G401 (cell line): ENCODE results near the gene ZBTB21. TPM values are rescaled to one million over a fixed set of nuclear protein-coding genes. Genes with fewer than 3 reads are reported as not detected.

Experiments
- DNase-seq: peaks from one replicate; pipeline ENCODE4 v3.0.0-alpha.2; 2015; ENCODE audit warnings: low spot score
- in situ Hi-C: cut with HindIII; loops from 2 replicates; pipeline ENCODE4 v1.10.0; 2016; ENCODE audit warnings: low sequenced_read_pairs, mixed read lengths
- total RNA-seq: library from RNA; depleted of rRNA; stranded (reverse); fragments of >200 nt; shearing (Covaris generic); gene quantifications from 2 replicates; pipeline ENCODE4 v1.2.3, GENCODE V29; 2014

ZBTB21 gene
- total RNA-seq, 1 experiment from 2014 or later = 22.0 TPM

- in situ Hi-C loops = no loop called here
- no peak for DNase-seq
Observed at GRCh38 chr21:42025376-42026081, 15.4 kb upstream of the ZBTB21 start.

GRCh38 chr21:42022906-42023305 lies 12.7 kb upstream of the ZBTB21 start:
- DNase-seq = no peak
- in situ Hi-C loops = no loop called here

- in situ Hi-C loops = no loop called here
- no peak for DNase-seq
Observed at GRCh38 chr21:42022091-42022430, 11.9 kb upstream of the ZBTB21 start.

GRCh38 chr21:42021371-42022090 lies 11.4 kb upstream of the ZBTB21 start:
- in situ Hi-C loops = no loop called here
- no peak for DNase-seq

- no peak for DNase-seq
- in situ Hi-C loops = loop anchor here (5.0 kb wide), 1 partner anchor 48 kb away; no protein-coding TSS in a partner anchor
Observed at GRCh38 chr21:42019706-42020105, 9.5 kb upstream of the ZBTB21 start.

- DNase-seq = no peak
Observed at GRCh38 chr21:42019101-42019605, 9.0 kb upstream of the ZBTB21 start.

GRCh38 chr21:42017022-42017421 lies 6.9 kb upstream of the ZBTB21 start:
- in situ Hi-C loops = loop anchor here (5.0 kb wide), 1 partner anchor 50 kb away; no protein-coding TSS in a partner anchor
- DNase-seq = no peak

More at GRCh38 chr21:42019101-42019605, 9.0 kb upstream of the ZBTB21 start:
- in situ Hi-C loops = loop anchor here (5.0 kb wide), 1 partner anchor 48 kb away; no protein-coding TSS in a partner anchor

- in situ Hi-C loops = loop anchor here (5.0 kb wide), 1 partner anchor 51 kb away; no protein-coding TSS in a partner anchor
- no peak for DNase-seq
Observed at GRCh38 chr21:42016364-42016985, 6.3 kb upstream of the ZBTB21 start.

- DNase-seq = peak; percentile 64
- in situ Hi-C loops = no loop called here
Observed at GRCh38 chr21:42013931-42014330, 3.8 kb upstream of the ZBTB21 start.

- DNase-seq = no peak
- in situ Hi-C loops = no loop called here
Observed at GRCh38 chr21:42013376-42013775, 3.2 kb upstream of the ZBTB21 start.

- DNase-seq = peak; percentile 10
- in situ Hi-C loops = no loop called here
Observed at GRCh38 chr21:42012763-42013329, 2.7 kb upstream of the ZBTB21 start.

GRCh38 chr21:42012344-42012743 lies 2.2 kb upstream of the ZBTB21 start:
- in situ Hi-C loops = no loop called here
- DNase-seq = peak; percentile 82

- peak; percentile 31 for DNase-seq
Observed at GRCh38 chr21:42010507-42011495, 641 bp upstream of the ZBTB21 start.

GRCh38 chr21:42009018-42009830 lies 936 bp downstream of the ZBTB21 start:
- in situ Hi-C loops = no loop called here

More at GRCh38 chr21:42010507-42011495, 641 bp upstream of the ZBTB21 start:
- in situ Hi-C loops = no loop called here

GRCh38 chr21:42007356-42007940 lies 2.7 kb downstream of the ZBTB21 start:
- in situ Hi-C loops = no loop called here
- no peak for DNase-seq

More at GRCh38 chr21:42009018-42009830, 936 bp downstream of the ZBTB21 start:
- peak; percentile 23 for DNase-seq

- in situ Hi-C loops = no loop called here
- no peak for DNase-seq
Observed at GRCh38 chr21:42006765-42007164, 3.4 kb downstream of the ZBTB21 start.
